ENCODE data around the gene LRRTM4. TPM values are rescaled to one million over a fixed set of nuclear protein-coding genes. Genes with fewer than 3 reads are reported as not detected.

LRRTM4 gene
- total RNA-seq, 1 experiment from 2014 or later = not detected

DNA sequence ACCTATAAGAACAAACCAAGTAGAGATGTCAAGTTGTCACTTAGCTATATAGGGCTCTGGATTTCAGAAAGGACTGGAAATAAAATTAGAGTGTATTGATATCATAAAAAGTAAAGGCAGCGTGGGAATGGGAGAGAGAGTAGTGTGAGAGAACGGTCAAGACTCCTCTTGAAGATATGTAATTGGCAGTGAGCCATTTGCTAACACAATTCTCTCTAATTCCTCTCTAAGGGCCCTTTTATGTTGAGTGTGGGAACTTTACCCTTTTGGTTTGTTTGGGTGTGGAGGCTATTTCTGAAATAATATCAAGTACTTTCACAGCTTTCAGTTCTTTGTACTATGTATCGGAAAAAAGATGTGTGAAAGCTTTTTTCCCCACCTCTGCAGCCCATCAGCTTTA is 196.8 kb downstream of the LRRTM4 start:
- Mint-ChIP-seq H3K4me3 (ENCODE audit: unreplicated experiment) (no peak overlapping the region), H3K36me3 (ENCODE audit: insufficient read depth, unreplicated experiment) (no peaks in the 10 kb centered on the region), H3K27me3 (ENCODE audit: insufficient read depth, unreplicated experiment) (peaks cover 74% of the 10 kb centered on the region), H3K9me3 (ENCODE audit: unreplicated experiment) (no peaks in the 10 kb centered on the region), H3K4me1 (ENCODE audit: insufficient read depth, unreplicated experiment) (no peaks in the 10 kb centered on the region), H3K27ac (ENCODE audit: low read depth, unreplicated experiment) (no peak overlapping the region)
- ChIA-PET CTCF (interaction anchor here (0.8 to 3.0 kb wide), 3 partner anchors 219 to 372 kb away, joined by 3 to 17 read pairs (median 3); no protein-coding TSS in a partner anchor), POLR2A (no interaction called here)
- no TSS peak for BruUV-seq (replicated peaks)
- TF ChIP-seq, protein P1, sequence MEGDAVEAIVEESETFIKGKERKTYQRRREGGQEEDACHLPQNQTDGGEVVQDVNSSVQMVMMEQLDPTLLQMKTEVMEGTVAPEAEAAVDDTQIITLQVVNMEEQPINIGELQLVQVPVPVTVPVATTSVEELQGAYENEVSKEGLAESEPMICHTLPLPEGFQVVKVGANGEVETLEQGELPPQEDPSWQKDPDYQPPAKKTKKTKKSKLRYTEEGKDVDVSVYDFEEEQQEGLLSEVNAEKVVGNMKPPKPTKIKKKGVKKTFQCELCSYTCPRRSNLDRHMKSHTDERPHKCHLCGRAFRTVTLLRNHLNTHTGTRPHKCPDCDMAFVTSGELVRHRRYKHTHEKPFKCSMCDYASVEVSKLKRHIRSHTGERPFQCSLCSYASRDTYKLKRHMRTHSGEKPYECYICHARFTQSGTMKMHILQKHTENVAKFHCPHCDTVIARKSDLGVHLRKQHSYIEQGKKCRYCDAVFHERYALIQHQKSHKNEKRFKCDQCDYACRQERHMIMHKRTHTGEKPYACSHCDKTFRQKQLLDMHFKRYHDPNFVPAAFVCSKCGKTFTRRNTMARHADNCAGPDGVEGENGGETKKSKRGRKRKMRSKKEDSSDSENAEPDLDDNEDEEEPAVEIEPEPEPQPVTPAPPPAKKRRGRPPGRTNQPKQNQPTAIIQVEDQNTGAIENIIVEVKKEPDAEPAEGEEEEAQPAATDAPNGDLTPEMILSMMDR (IDR thresholded peaks at IDR 0.05; ENCODE audit: unreplicated experiment) = no peak
- intact Hi-C loops (cut with micrococcal nuclease) = no loop called here
- DNase-seq (ENCODE audit: unreplicated experiment) = no peak

DNA sequence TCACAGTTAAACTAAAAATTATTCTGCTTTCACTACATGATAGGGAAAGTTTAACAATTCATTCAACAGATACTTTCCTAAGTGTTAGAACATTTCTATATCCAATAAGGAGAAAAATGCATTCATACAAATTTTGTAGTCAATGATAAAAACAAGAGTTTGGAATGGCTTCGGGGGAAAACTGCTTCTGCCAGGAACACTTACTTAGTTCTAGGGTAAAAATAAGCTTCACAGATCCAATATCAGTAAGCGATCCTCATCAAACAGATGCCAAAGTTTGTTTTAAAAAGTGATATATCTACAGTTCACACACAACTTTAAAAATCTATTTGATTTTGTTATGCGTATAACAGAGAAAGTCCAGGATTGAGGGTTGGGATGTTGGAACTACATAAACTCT is 199.7 kb downstream of the LRRTM4 start:
- no peak overlapping the region for H3K27ac Mint-ChIP-seq (ENCODE audit: low read depth, unreplicated experiment)
- H3K27me3 Mint-ChIP-seq (ENCODE audit: insufficient read depth, unreplicated experiment) = peaks cover 47% of the 10 kb centered on the region
- no TSS peak for BruUV-seq (replicated peaks)
- DNase-seq (ENCODE audit: unreplicated experiment) = no peak
- CTCF ChIA-PET = interaction anchor here (3.0 kb wide), 1 partner anchor 369 kb away, joined by 17 read pairs; no protein-coding TSS in a partner anchor
- intact Hi-C loops (cut with micrococcal nuclease) = loop anchor here (5.0 kb wide), 1 partner anchor 370 kb away; no protein-coding TSS in a partner anchor
- H3K4me3 Mint-ChIP-seq (ENCODE audit: unreplicated experiment) = no peak overlapping the region
- TF ChIP-seq, protein P1 (IDR thresholded peaks at IDR 0.05; ENCODE audit: unreplicated experiment) = no peak
- H3K4me1 Mint-ChIP-seq (ENCODE audit: insufficient read depth, unreplicated experiment) = no peaks in the 10 kb centered on the region
- POLR2A ChIA-PET = no interaction called here
- H3K9me3 Mint-ChIP-seq (ENCODE audit: unreplicated experiment) = no peaks in the 10 kb centered on the region
- H3K36me3 Mint-ChIP-seq (ENCODE audit: insufficient read depth, unreplicated experiment) = no peaks in the 10 kb centered on the region

DNA sequence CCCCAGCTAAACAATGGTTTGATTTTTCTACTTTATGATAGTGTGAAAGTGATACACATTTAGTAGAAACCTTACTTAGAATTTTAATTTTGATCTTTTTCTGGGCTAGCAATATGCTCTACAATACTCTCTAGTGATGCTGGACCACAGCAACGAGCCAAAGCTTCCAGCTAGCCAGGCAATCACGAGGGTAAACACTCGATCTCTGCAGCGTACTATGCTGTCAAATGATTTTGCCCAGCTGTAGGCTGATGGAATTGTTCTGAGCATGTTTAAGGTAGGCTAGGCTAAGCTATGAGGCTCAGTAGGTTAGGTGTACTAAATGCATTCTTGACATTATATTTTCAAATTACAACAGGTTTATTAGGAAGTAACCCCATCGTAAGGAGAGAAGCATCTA is 207.5 kb downstream of the LRRTM4 start:
- DNase-seq (ENCODE audit: unreplicated experiment) = no peak
- no TSS peak for BruUV-seq (replicated peaks)
- TF ChIP-seq, protein P1 (IDR thresholded peaks at IDR 0.05; ENCODE audit: unreplicated experiment) = no peak
- POLR2A ChIA-PET = no interaction called here
- intact Hi-C loops (cut with micrococcal nuclease) = no loop called here
- H3K4me3 Mint-ChIP-seq (ENCODE audit: unreplicated experiment) = no peak overlapping the region
- CTCF ChIA-PET = no interaction called here
- H3K4me1 Mint-ChIP-seq (ENCODE audit: insufficient read depth, unreplicated experiment) = no peaks in the 10 kb centered on the region
- H3K27me3 Mint-ChIP-seq (ENCODE audit: insufficient read depth, unreplicated experiment) = peaks cover 14% of the 10 kb centered on the region
- no peaks in the 10 kb centered on the region for H3K36me3 Mint-ChIP-seq (ENCODE audit: insufficient read depth, unreplicated experiment)
- H3K27ac Mint-ChIP-seq (ENCODE audit: low read depth, unreplicated experiment) = no peak overlapping the region
- H3K9me3 Mint-ChIP-seq (ENCODE audit: unreplicated experiment) = no peaks in the 10 kb centered on the region

DNA sequence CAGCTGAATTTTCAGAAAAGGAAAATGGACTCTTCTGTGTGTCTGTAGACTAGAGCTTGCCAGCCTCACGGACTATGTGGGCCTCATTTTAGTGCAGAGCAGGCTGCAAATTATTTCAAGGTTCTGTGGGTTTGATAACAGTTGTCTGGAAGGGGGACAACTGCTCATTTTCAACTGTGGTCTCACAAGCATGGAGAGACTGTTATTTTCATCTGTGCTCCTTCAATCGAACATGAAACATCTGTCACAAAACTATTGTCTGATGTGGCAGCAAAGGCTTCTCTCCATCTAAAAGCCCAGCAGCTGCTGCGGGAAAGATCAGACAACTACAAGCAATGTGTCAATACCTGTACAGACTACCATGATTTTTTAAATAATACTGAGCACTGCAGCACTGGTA is 211.8 kb downstream of the LRRTM4 start:
- H3K27me3 Mint-ChIP-seq (ENCODE audit: insufficient read depth, unreplicated experiment) = peaks cover 14% of the 10 kb centered on the region
- ChIA-PET CTCF (no interaction called here), POLR2A (no interaction called here)
- no peak for DNase-seq (ENCODE audit: unreplicated experiment)
- intact Hi-C loops (cut with micrococcal nuclease) = no loop called here
- no peak overlapping the region for H3K4me3 Mint-ChIP-seq (ENCODE audit: unreplicated experiment)
- H3K27ac Mint-ChIP-seq (ENCODE audit: low read depth, unreplicated experiment) = no peak overlapping the region
- no peaks in the 10 kb centered on the region for H3K36me3 Mint-ChIP-seq (ENCODE audit: insufficient read depth, unreplicated experiment)
- no peaks in the 10 kb centered on the region for H3K4me1 Mint-ChIP-seq (ENCODE audit: insufficient read depth, unreplicated experiment)
- no peaks in the 10 kb centered on the region for H3K9me3 Mint-ChIP-seq (ENCODE audit: unreplicated experiment)
- TF ChIP-seq, protein P1 (IDR thresholded peaks at IDR 0.05; ENCODE audit: unreplicated experiment) = no peak
- BruUV-seq (replicated peaks) = no TSS peak
